Neural progenitor cell (in vitro differentiated cells): ENCODE measurements around the gene SPEF2. TPM values are rescaled to one million over a fixed set of nuclear protein-coding genes. Genes with fewer than 3 reads are reported as not detected.

Experiments used
- DNase-seq: peaks from one replicate; pipeline ENCODE4 v3.0.0-alpha.2; 2016; ENCODE audit warnings: low spot score
- H2AFZ ChIP-seq: fragments of 200-600 bp; sonication (generic); replicated peaks from 2 replicates; pipeline ENCODE4 v1.6.1; 2016; ENCODE audit warnings: antibody characterized with exemption
- H3F3A ChIP-seq: fragments of 200-600 bp; sonication (generic); 2 replicates; pipeline ENCODE4 v1.6.1; 2016; ENCODE audit warnings: antibody characterized with exemption, low read depth
- H3K27ac ChIP-seq: fragments of 200-600 bp; sonication (generic); 2 replicates; pipeline ENCODE4 v1.5.1; 2016; ENCODE audit warnings: mild to moderate bottlenecking
- H3K27me3 ChIP-seq: fragments of 200-600 bp; sonication (generic); 2 replicates; pipeline ENCODE4 v1.6.1; 2016; ENCODE audit warnings: mild to moderate bottlenecking, moderate library complexity
- H3K36me3 ChIP-seq: fragments of 200-600 bp; sonication (generic); 2 replicates; pipeline ENCODE4 v1.5.1; 2016
- H3K4me1 ChIP-seq: fragments of 200-600 bp; sonication (generic); 2 replicates; pipeline ENCODE4 v1.6.1; 2016; ENCODE audit warnings: mixed run types
- H3K4me2 ChIP-seq: fragments of 200-600 bp; sonication (generic); 2 replicates; pipeline ENCODE4 v1.6.1; 2016
- H3K4me3 ChIP-seq: fragments of 200-600 bp; sonication (generic); 2 replicates; pipeline ENCODE4 v1.5.1; 2016
- H3K79me2 ChIP-seq: fragments of 200-600 bp; sonication (generic); 2 replicates; pipeline ENCODE4 v1.6.1; 2016; ENCODE audit warnings: low read depth
- H3K9ac ChIP-seq: fragments of 200-600 bp; sonication (generic); 2 replicates; pipeline ENCODE4 v1.6.1; 2016
- H3K9me3 ChIP-seq: fragments of 200-600 bp; sonication (generic); 2 replicates; pipeline ENCODE4 v1.5.1; 2016; ENCODE audit warnings: low read depth
- H4K20me1 ChIP-seq: fragments of 200-600 bp; sonication (generic); 2 replicates; pipeline ENCODE4 v1.6.1; 2016; ENCODE audit warnings: low read depth
- H3K27ac Mint-ChIP-seq: 3 replicates; pipeline ENCODE4 v1.8.0; 2021; ENCODE audit warnings: mixed read lengths
- H3K27me3 Mint-ChIP-seq: 2 replicates; pipeline ENCODE4 v1.8.0; 2022; ENCODE audit warnings: low read depth, mild to moderate bottlenecking, inconsistent platforms, moderate library complexity, mixed read lengths; ENCODE audit not compliant: insufficient read depth
- H3K36me3 Mint-ChIP-seq: 3 replicates; pipeline ENCODE4 v1.8.0; 2021; ENCODE audit warnings: mixed read lengths
- H3K4me1 Mint-ChIP-seq: 3 replicates; pipeline ENCODE4 v1.8.0; 2021; ENCODE audit warnings: mixed read lengths
- H3K4me3 Mint-ChIP-seq: 3 replicates; pipeline ENCODE4 v1.8.0; 2021; ENCODE audit warnings: mild to moderate bottlenecking, moderate library complexity, mixed read lengths
- H3K9me3 Mint-ChIP-seq: 3 replicates; pipeline ENCODE4 v1.8.0; 2020; ENCODE audit warnings: mixed read lengths
- CTCF ChIP-seq: fragments of 200-600 bp; sonication (generic); IDR thresholded peaks from 2 replicates; pipeline ENCODE4 v1.5.1; 2017; ENCODE audit warnings: antibody characterized with exemption, mild to moderate bottlenecking
- EZH2 ChIP-seq: fragments of 200-600 bp; sonication (generic); IDR thresholded peaks from 2 replicates; pipeline ENCODE4 v1.6.1; 2017; ENCODE audit warnings: antibody characterized with exemption, mild to moderate bottlenecking, moderate library complexity
- EZH2phosphoT487 ChIP-seq: fragments of 200-600 bp; sonication (generic); IDR thresholded peaks from 2 replicates; pipeline ENCODE4 v1.6.1; 2017; ENCODE audit warnings: antibody characterized with exemption
- total RNA-seq: library from RNA; depleted of rRNA; stranded (reverse); fragments of >200 nt; gene quantifications from 2 replicates; pipeline ENCODE4 v1.2.3, GENCODE V29; 2015; ENCODE audit warnings: low replicate concordance

Gene SPEF2
- total RNA-seq, 1 donor from 2014 or later, result 5.8 TPM

GRCh38 chr5:35694481-35694880 lies 76.8 kb downstream of the SPEF2 start:
- Mint-ChIP-seq H3K27me3 (peaks cover 4% of the 10 kb centered on the region), H3K4me1 (no peaks in the 10 kb centered on the region), H3K9me3 (no peaks in the 10 kb centered on the region), H3K36me3 (no peaks in the 10 kb centered on the region), H3K27ac (no peak overlapping the region), H3K4me3 (no peak overlapping the region)
- DNase-seq, result no peak
- no peak overlapping the region for H3K9ac ChIP-seq
- no peak overlapping the region for H3K4me3 ChIP-seq
- no peaks in the 10 kb centered on the region for H3K9me3 ChIP-seq
- H3K4me1 ChIP-seq, result no peaks in the 10 kb centered on the region
- H3K79me2 ChIP-seq, result no peaks in the 10 kb centered on the region
- no peaks in the 10 kb centered on the region for H3F3A ChIP-seq
- H4K20me1 ChIP-seq, result no peaks in the 10 kb centered on the region
- H3K4me2 ChIP-seq, result no peak overlapping the region
- H2AFZ ChIP-seq, result no peak overlapping the region
- H3K27me3 ChIP-seq, result peaks cover 26% of the 10 kb centered on the region
- no peak for TF ChIP-seq EZH2
- no peak for TF ChIP-seq EZH2phosphoT487
- TF ChIP-seq CTCF, result no peak
- no peak overlapping the region for H3K27ac ChIP-seq
- no peaks in the 10 kb centered on the region for H3K36me3 ChIP-seq

GRCh38 chr5:35698047-35698808 lies 80.6 kb downstream of the SPEF2 start:
- Mint-ChIP-seq H3K27ac (no peak overlapping the region), H3K4me3 (no peak overlapping the region), H3K4me1 (no peaks in the 10 kb centered on the region), H3K9me3 (no peaks in the 10 kb centered on the region), H3K27me3 (peaks cover 2% of the 10 kb centered on the region), H3K36me3 (no peaks in the 10 kb centered on the region)
- Histone ChIP-seq H3F3A (no peaks in the 10 kb centered on the region), H3K4me3 (no peak overlapping the region), H3K27me3 (peaks cover 28% of the 10 kb centered on the region), H3K79me2 (no peaks in the 10 kb centered on the region), H3K9ac (no peak overlapping the region), H3K27ac (no peak overlapping the region), H3K4me2 (no peak overlapping the region), H4K20me1 (no peaks in the 10 kb centered on the region), H3K36me3 (no peaks in the 10 kb centered on the region), H3K4me1 (no peaks in the 10 kb centered on the region), H3K9me3 (no peaks in the 10 kb centered on the region), H2AFZ (no peak overlapping the region)
- no peak for DNase-seq
- TF ChIP-seq EZH2, result no peak
- TF ChIP-seq CTCF, result no peak
- no peak for TF ChIP-seq EZH2phosphoT487

GRCh38 chr5:35707659-35708058 lies 90.0 kb downstream of the SPEF2 start:
- peaks cover 2% of the 10 kb centered on the region for H3K36me3 Mint-ChIP-seq
- Histone ChIP-seq H2AFZ (no peak overlapping the region), H3K36me3 (no peaks in the 10 kb centered on the region), H3K79me2 (no peaks in the 10 kb centered on the region), H3K4me1 (no peaks in the 10 kb centered on the region), H3K9me3 (no peaks in the 10 kb centered on the region), H3K4me2 (no peak overlapping the region), H3K4me3 (no peak overlapping the region), H4K20me1 (no peaks in the 10 kb centered on the region), H3K27ac (no peak overlapping the region), H3F3A (no peaks in the 10 kb centered on the region), H3K9ac (no peak overlapping the region), H3K27me3 (peaks cover 33% of the 10 kb centered on the region)
- no peak overlapping the region for H3K27ac Mint-ChIP-seq
- H3K27me3 Mint-ChIP-seq, result no peaks in the 10 kb centered on the region
- no peaks in the 10 kb centered on the region for H3K4me1 Mint-ChIP-seq
- H3K4me3 Mint-ChIP-seq, result no peak overlapping the region
- H3K9me3 Mint-ChIP-seq, result peaks cover 2% of the 10 kb centered on the region
- DNase-seq, result no peak
- no peak for TF ChIP-seq EZH2
- TF ChIP-seq CTCF, result no peak
- TF ChIP-seq EZH2phosphoT487, result no peak
